ENCODE data around the gene LGALS3BP. TPM values are rescaled to one million over a fixed set of nuclear protein-coding genes. Genes with fewer than 3 reads are reported as not detected.
A peak's percentile ranks its signal among the peaks of the same experiment; 100 is the strongest.
"Not testable (repeated sequence)": the region's sequence is repeated elsewhere in the genome, so short reads cannot be mapped to it uniquely, and the experiment has no call there.

The LGALS3BP gene
- total and polyA plus RNA-seq, 5 donors = 397 to 581 (median 456) TPM

DNA sequence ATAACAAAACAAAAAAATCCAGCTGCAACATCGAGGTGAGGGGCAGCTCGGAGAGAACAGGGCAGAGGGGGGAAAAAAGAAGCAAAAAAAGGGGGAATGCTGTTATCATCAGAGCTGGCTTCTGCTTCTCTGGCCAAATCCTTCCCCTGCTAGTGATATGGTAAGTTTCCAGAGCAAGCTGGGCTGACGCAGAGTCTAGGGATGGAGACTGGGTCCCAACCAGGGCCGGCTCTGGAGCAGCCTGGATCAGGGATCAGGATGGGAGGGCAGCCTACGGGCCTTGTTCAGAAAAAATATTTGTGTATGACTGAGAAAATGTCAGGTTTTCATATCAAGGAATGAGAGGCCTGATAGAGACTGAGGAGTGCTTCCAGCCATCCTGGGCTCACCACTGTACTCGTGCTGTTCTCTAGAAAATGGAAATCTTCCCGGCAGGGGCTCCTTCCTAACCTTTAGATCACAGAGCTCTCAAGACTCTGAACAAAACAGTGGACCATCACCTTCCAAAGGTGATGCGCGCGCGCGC, 43.5 kb upstream of the LGALS3BP start:
- ATAC-seq (peak; percentile 35 to 40), DNase-seq (peak; percentile 76 to 89 (median 87))
- 50% methylated on average over 12 of the region's 12 CpGs for WGBS
- Histone ChIP-seq H3K27me3 (ENCODE audit: control insufficient read depth, insufficient read depth) (no peaks in the 10 kb centered on the region), H3K27ac (ENCODE audit: low read length) (peak overlapping the region; percentile 90), H3K4me1 (ENCODE audit: control insufficient read depth, insufficient read depth, low read length) (peaks cover 25% of the 10 kb centered on the region), H3K9me3 (ENCODE audit: control insufficient read depth, low read length) (no peaks in the 10 kb centered on the region), H3K4me3 (ENCODE audit: low read length) (peak overlapping the region; percentile 52)
- intact Hi-C loops (cut with DNase I) = no loop called here

DNA sequence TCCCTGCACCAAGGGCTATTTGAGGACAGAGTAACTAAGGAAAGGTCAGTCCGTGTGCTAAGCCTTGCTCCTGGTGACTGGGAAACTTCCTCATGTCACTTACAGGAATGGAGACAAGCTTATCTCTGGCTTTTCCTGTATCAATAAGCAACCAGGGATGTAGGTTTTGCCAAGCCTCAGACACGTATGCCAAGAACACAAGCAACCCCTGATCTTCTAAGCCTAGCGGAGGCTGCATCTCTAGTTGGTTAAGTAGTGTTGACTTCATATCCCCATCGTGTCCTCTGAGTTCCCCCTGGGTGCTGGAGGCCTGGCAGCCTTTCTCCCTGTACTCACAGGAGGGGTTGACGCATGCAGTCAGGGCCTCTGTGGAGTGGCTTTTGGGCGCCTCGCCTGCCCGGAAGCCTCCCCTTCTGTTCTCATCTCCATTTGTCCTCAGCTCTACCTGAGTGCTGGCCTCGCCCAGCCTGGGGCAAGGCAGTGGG, 42.8 kb upstream of the LGALS3BP start:
- 27% methylated on average over 9 of the region's 9 CpGs for WGBS
- no peaks in the 10 kb centered on the region for H3K9me3 ChIP-seq (ENCODE audit: control insufficient read depth, low read length)
- ATAC-seq (peak; percentile 72 to 73), DNase-seq (peak; percentile 93 to 96 (median 95))
- peaks cover 21% of the 10 kb centered on the region for H3K4me1 ChIP-seq (ENCODE audit: control insufficient read depth, insufficient read depth, low read length)
- intact Hi-C loops (cut with DNase I) = no loop called here
- no peaks in the 10 kb centered on the region for H3K27me3 ChIP-seq (ENCODE audit: control insufficient read depth, insufficient read depth)
- peak overlapping the region; percentile 52 for H3K4me3 ChIP-seq (ENCODE audit: low read length)
- peak overlapping the region; percentile 90 for H3K27ac ChIP-seq (ENCODE audit: low read length)

DNA sequence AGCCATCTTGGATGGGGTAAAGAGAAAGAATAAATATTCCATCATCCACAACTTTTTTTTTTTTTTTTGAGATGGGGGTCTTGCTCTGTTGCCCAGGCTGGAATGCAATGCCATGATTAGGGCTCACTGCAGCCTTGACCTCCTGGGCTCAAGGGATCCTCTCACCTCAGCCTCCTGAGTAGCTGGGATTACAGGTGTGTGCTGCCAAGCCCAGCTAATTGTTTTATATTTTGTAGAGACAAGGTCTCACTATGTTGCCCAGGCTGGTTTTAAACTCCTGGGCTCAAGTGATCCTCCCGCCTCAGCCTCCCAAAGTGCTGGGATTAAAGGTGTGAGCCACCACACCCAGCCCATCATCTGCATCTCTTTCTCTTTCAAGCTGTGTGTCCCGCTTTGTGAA, 42.2 kb upstream of the LGALS3BP start:
- WGBS = 60% methylated on average over 2 of the region's 2 CpGs
- H3K27me3 ChIP-seq (ENCODE audit: control insufficient read depth, insufficient read depth); intact Hi-C loops (cut with DNase I); H3K4me3 ChIP-seq (ENCODE audit: low read length); ATAC-seq; H3K9me3 ChIP-seq (ENCODE audit: control insufficient read depth, low read length): not testable (repeated sequence)
- peak in 1 of 3 donors; percentile 27 for DNase-seq
- Histone ChIP-seq H3K27ac (ENCODE audit: low read length) (peak overlapping the region; percentile 90), H3K4me1 (ENCODE audit: control insufficient read depth, insufficient read depth, low read length) (peaks cover 21% of the 10 kb centered on the region)

DNA sequence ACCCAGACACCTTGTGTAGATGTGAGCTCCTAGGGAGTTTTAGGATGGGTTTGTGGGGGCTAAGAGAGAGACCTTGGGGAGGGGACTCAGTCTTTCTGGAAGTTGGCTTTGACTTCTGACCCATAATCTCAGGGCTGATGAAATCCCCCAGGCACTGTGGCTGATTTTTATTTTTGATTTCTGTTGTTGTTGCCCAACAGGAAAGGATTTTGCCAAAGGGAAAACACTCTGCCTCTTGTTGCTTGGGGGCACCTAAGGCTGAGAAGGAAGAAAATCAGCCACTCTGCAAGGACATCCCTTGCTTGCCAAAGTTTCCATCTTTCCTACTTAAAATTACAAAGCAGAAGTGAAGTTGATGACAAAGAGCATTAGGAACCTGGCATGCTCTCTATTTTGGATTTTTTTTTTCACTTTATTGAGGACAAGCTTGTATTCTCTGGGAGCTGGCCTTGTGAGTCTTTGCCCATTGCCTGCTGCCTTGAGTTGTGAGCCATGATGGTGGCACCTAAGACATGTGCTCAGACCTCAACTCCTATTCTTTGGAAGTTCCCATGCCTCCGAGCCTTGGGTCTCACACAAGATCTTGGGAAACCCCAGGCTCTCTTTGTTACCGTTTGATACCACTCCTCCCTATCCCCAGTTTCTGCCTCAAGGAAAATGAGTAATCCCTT, 41.0 kb upstream of the LGALS3BP start:
- H3K4me3 ChIP-seq (ENCODE audit: low read length) = no peak overlapping the region
- 49% methylated on average over 2 of the region's 2 CpGs for WGBS
- peak overlapping the region; percentile 88 for H3K27ac ChIP-seq (ENCODE audit: low read length)
- no peaks in the 10 kb centered on the region for H3K27me3 ChIP-seq (ENCODE audit: control insufficient read depth, insufficient read depth)
- ATAC-seq (no peak), DNase-seq (peak in 2 of 3 donors; percentile 9 to 62)
- intact Hi-C loops (cut with DNase I) = no loop called here
- H3K9me3 ChIP-seq (ENCODE audit: control insufficient read depth, low read length) = no peaks in the 10 kb centered on the region
- peaks cover 18% of the 10 kb centered on the region for H3K4me1 ChIP-seq (ENCODE audit: control insufficient read depth, insufficient read depth, low read length)

DNA sequence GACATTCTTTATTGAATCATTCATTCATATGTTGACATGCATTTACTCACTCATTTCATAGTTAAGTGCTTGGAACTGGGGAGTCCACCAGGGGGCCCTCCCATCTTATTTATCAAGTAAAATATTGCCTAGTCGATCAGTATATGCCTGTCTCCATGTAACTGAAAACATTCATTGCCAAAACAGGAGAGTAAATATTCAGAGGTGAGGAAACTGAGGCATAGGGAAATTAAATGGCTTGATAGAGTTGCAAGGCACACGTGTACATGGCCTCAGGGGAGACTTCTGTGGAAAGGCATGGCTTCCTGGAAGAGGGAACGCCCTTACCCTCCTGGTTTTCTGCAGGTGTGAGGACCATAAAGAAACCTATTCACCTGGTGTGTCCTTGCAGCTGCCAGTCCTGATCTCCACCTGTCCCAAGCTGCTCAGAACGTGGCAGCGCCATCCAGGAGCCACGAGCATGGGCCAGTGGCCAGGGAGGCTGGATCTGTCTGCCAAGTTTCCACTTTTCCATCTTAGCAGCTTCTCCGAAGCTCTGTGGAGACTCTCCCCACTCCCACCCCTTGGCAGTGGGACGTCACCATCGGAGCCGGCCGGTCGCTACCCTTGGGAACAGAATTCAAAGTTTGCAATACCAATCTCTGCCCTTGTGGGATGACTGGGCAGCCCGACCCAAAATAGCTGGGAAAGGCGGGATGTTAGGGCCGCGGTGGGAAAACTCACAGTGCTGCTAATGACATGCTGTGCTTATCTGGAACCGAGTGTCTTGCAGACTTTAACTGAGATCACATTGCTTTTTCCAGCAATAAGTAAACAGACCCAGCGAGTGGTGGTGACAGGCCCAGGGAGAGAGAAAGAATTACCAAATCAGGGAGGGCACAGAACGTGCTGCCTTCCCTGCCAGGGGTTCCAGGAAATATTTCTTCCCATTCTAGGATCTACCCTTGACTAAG, 40.2 kb upstream of the LGALS3BP start:
- no peaks in the 10 kb centered on the region for H3K27me3 ChIP-seq (ENCODE audit: control insufficient read depth, insufficient read depth)
- no peaks in the 10 kb centered on the region for H3K9me3 ChIP-seq (ENCODE audit: control insufficient read depth, low read length)
- no peak overlapping the region for H3K4me3 ChIP-seq (ENCODE audit: low read length)
- peak overlapping the region; percentile 88 for H3K27ac ChIP-seq (ENCODE audit: low read length)
- intact Hi-C loops (cut with DNase I) = loop anchor here in 1 of 4 donors (10.0 kb wide), 1 partner anchor 65 kb away; no protein-coding TSS in a partner anchor
- peaks cover 18% of the 10 kb centered on the region for H3K4me1 ChIP-seq (ENCODE audit: control insufficient read depth, insufficient read depth, low read length)
- WGBS = 12% methylated on average over 19 of the region's 19 CpGs
- DNase-seq (peak; percentile 88 to 92 (median 91)), ATAC-seq (peak; percentile 62 to 63)

DNA sequence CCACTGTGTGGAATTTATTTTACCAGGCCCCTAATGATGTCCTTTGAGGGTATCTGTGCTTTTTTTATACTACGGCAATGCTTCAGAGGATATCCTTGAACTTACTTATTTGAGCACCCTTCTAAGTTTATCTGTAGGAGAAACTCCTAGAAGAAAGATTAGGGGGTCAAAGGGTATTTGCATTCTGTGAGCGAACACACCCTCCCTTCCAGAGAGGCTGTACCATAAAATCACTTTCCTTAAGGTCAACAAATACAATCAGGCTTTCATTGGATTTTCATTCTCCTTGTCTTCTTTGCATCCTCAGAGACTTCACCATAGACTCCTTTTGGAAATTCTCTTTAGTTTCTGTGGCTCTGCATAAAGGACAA, 39.5 kb upstream of the LGALS3BP start:
- peaks cover 18% of the 10 kb centered on the region for H3K4me1 ChIP-seq (ENCODE audit: control insufficient read depth, insufficient read depth, low read length)
- WGBS = 73% methylated on average over 2 of the region's 2 CpGs

DNA sequence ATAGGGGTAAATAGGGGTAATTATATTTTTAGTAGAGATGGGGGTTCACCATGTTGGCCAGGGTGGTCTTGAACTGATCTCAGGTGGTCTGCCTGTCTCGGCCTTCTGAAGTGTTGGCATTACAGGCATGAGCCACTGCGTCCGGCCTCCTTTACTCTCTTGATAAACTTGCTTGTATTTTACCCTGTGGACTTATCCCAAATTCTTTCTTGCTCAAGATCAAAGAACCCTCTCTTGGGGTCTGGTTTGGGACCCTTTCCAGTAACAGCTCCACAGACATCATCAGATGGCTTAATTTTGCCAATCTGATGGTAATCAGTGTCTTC, 38.6 kb upstream of the LGALS3BP start:
- Histone ChIP-seq H3K4me1 (ENCODE audit: control insufficient read depth, insufficient read depth, low read length) (peaks cover 18% of the 10 kb centered on the region), H3K9me3 (ENCODE audit: control insufficient read depth, low read length) (no peaks in the 10 kb centered on the region), H3K27me3 (ENCODE audit: control insufficient read depth, insufficient read depth) (no peaks in the 10 kb centered on the region), H3K4me3 (ENCODE audit: low read length) (no peak overlapping the region), H3K27ac (ENCODE audit: low read length) (no peak overlapping the region)
- DNase-seq (peak in 1 of 3 donors; percentile 4), ATAC-seq (no peak)
- intact Hi-C loops (cut with DNase I) = loop anchor here in 1 of 4 donors (10.0 kb wide), 1 partner anchor 66 kb away; no protein-coding TSS in a partner anchor
- 98% methylated on average over 3 of the region's 3 CpGs for WGBS

More for the DNA sequence above, 39.5 kb upstream of the LGALS3BP start:
- intact Hi-C loops (cut with DNase I) = loop anchor here in 1 of 4 donors (10.0 kb wide), 1 partner anchor 66 kb away; no protein-coding TSS in a partner anchor
- DNase-seq (no peak), ATAC-seq (no peak)
- H3K27me3 ChIP-seq (ENCODE audit: control insufficient read depth, insufficient read depth) = no peaks in the 10 kb centered on the region
- no peaks in the 10 kb centered on the region for H3K9me3 ChIP-seq (ENCODE audit: control insufficient read depth, low read length)
- no peak overlapping the region for H3K27ac ChIP-seq (ENCODE audit: low read length)
- no peak overlapping the region for H3K4me3 ChIP-seq (ENCODE audit: low read length)

DNA sequence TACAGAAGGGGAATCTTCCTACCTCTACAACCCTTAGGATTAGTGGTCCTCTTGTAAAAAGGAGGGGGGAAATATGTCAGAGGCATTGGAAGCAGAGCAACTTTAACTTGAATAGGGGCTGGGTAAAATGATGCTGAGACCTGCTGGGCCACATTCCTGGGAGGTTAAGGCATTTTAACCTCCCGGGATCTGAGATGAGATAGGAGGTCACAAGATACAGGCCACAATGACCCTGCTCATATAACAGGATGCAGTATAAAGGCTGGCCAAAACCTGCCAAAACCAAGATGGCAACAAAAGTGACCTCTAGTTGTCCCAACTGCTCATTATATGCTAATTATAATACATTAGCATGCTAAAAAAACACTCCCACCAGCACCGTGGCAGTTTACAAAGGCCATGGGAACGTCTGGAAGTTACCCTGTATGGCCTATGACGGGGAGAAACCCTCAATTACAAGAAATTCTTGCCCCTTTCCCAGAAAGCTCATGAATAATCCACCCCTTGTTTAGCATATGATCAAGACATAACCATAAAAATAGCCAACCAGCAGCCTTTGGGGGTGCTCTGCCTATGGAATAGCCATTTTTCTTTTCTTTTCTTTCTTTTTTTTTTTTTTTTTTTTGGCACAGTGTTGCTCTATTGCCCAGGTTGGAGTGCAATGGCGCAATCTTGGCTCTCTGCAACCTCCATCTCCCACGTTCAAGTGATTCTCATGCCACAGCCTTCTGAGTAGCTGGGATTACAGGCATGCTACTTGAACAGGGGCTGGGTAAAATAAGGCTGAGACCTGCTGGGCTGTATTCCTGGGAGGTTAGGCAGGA, 38.0 kb upstream of the LGALS3BP start:
- ATAC-seq (no peak), DNase-seq (no peak)
- 71% methylated on average over 6 of the region's 6 CpGs for WGBS
- peaks cover 15% of the 10 kb centered on the region for H3K4me1 ChIP-seq (ENCODE audit: control insufficient read depth, insufficient read depth, low read length)
- intact Hi-C loops (cut with DNase I) = loop anchor here in 1 of 4 donors (10.0 kb wide), 1 partner anchor 67 kb away; no protein-coding TSS in a partner anchor
- H3K27ac ChIP-seq (ENCODE audit: low read length) = no peak overlapping the region
- no peaks in the 10 kb centered on the region for H3K9me3 ChIP-seq (ENCODE audit: control insufficient read depth, low read length)
- no peaks in the 10 kb centered on the region for H3K27me3 ChIP-seq (ENCODE audit: control insufficient read depth, insufficient read depth)
- H3K4me3 ChIP-seq (ENCODE audit: low read length) = no peak overlapping the region

DNA sequence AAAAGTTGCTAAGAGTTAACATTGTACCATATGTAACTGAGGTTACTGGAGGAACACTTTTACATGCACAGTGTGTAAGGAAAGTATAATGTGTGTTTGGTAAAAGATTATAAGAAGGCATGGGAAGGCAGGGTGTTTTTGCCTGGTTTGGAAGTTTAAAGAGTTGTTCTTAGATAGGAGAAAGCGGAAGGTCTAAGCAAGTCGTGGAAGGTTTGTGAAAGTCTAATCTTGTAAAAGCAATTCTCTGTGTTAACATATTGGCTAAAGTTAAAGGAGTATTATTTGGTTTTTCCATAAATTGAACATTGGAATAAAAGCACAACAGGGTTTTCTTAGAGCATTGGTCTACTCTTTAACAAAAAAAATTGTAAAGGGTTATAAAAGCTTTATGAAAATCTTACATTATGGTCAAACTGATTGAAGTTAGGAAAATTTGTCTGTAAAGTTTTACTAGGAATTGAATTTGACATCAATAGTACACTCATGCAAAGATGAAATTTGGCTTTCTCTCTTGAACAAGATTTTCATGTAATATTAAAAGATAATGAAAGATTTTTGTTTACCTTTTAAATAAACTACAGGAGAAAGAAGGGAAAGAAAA, 34.5 kb upstream of the LGALS3BP start:
- Histone ChIP-seq H3K4me3 (ENCODE audit: low read length) (no peak overlapping the region), H3K27ac (ENCODE audit: low read length) (no peak overlapping the region), H3K4me1 (ENCODE audit: control insufficient read depth, insufficient read depth, low read length) (peaks cover 4% of the 10 kb centered on the region), H3K9me3 (ENCODE audit: control insufficient read depth, low read length) (no peaks in the 10 kb centered on the region), H3K27me3 (ENCODE audit: control insufficient read depth, insufficient read depth) (no peaks in the 10 kb centered on the region)
- ATAC-seq (no peak), DNase-seq (no peak)
- intact Hi-C loops (cut with DNase I) = loop anchor here in 1 of 4 donors (10.0 kb wide), 1 partner anchor 71 kb away; no protein-coding TSS in a partner anchor
- 84% methylated on average over 2 of the region's 2 CpGs for WGBS

Data from right cardiac atrium (tissue), 5 donors.